Motor neuron (in vitro differentiated cells): ENCODE results near the gene KRT16. TPM values are rescaled to one million over a fixed set of nuclear protein-coding genes. Genes with fewer than 3 reads are reported as not detected.
"Not testable (repeated sequence)": the region's sequence is repeated elsewhere in the genome, so short reads cannot be mapped to it uniquely, and the experiment has no call there.

Experiments used
- ATAC-seq, 8 experiments: fragments of 200-7000 bp; cut with Tn5 transposase; replicated peaks in 6 of 8; 2 replicates each; pipeline ENCODE4 v1.8.0; 2021; ENCODE audit warnings: mild to moderate bottlenecking in 8 of 8, moderate library complexity in 8 of 8
- H3K27ac ChIP-seq, 2 donors: fragments of 250-450 bp; sonication (Bioruptor Pico); 2 replicates each; pipeline ENCODE4 v1.9.0; 2021; ENCODE audit warnings: antibody characterized with exemption in 2 of 2, mild to moderate bottlenecking in 2 of 2, moderate library complexity in 1 of 2
- H3K4me1 ChIP-seq, 2 donors: fragments of 250-450 bp; sonication (Bioruptor Pico); replicated peaks in 1 of 2; 2 replicates each; pipeline ENCODE4 v1.6.1; 2021; ENCODE audit warnings: antibody characterized with exemption in 2 of 2, mild to moderate bottlenecking in 2 of 2, moderate library complexity in 1 of 2
- H3K4me3 ChIP-seq, 5 donors: fragments of 250-450 bp; sonication (Bioruptor Pico); 2 replicates each; pipeline ENCODE4 v1.9.0; 2021; ENCODE audit warnings: antibody characterized with exemption in 5 of 5, mild to moderate bottlenecking in 5 of 5, moderate library complexity in 4 of 5
- WGBS, 10 experiments: fragments of 450-650 bp; shearing (Covaris generic); methylation state at CpG; one replicate each; pipeline ENCODE4 v1.0.0; 2022; 5-methylcytosine and 5-hydroxymethylcytosine counted together
- in situ Hi-C, 9 experiments: fragments of 400-800 bp; cut with MboI; loops; one replicate each; pipeline ENCODE4 v1.15.0; 2021; ENCODE audit warnings: low sequenced_read_pairs in 9 of 9, low pct_unique_long_range_greater_than_20kb in 2 of 9; ENCODE audit not compliant: unreplicated experiment in 9 of 9
- total RNA-seq, 8 experiments: library from RNA; unstranded; fragments of 300-600 nt; gene quantifications; 2 replicates each; pipeline versions ENCODE4 v1.2.3 to v1.2.4, GENCODE V29; 2022

The KRT16 gene
- 10 to 100 TPM in 1 of 8 experiments, 1 to 10 TPM in 3, not detected in 4; 1.0 to 26.9 (median 4.5) TPM for total RNA-seq

GRCh38 chr17:41612376-41613160 lies at the start of gene KRT16:
Gene KRT16, minus strand, starts transcription at chr17:41612767. Its CDS starts 79 bp downstream, at chr17:41612688.
- H3K27ac ChIP-seq, H3K4me1 ChIP-seq, in situ Hi-C loops, H3K4me3 ChIP-seq: not testable (repeated sequence)
- WGBS, 10 experiments = 21 to 60% (median 25%) methylated on average over 1 to 8 of the region's 31 CpGs; no CpG with 5 or more reads in 7 of the 10 experiments
- peak in 6 of 8 experiments; percentile 7 to 97 (median 52) for ATAC-seq

DNA sequence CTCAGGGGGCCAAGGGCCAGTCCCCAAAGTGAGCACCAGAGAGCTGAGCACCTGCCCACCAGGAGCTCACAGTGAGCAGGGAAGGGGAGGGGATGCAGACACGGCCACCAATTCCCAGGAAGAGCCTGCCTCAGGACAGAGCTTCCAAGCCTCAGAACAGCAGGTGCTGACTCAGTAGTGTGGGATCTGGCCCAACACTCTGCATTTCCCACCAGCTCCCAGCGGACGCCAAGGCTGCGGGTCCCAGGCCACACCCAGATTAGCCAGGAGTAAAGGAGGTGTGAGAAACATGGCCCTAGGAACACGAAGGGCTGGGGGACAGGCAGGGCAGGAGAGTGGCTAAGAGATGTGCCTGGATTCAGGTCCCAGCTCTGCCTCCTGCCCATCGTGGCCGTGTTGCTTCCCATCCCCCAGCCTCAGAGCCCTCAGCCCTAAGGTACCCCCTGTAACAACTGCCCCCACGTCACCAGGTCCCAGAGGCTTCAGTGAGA lies 47.7 kb upstream of the KRT16 start:
- in situ Hi-C loops = loop anchor here (5.0 to 25.0 kb wide), 8 partner anchors 98 to 1048 kb away; partner anchors contain the start of genes KRT10 (in 3 of the 9), KRT9 (in 2 of the 9) and KRT12 (in 1 of the 9)

GRCh38 chr17:41659427-41660212 lies 47.1 kb upstream of the KRT16 start:
- ATAC-seq = peak in 3 of 8 experiments; percentile 60 to 69 (median 60)
- WGBS, 10 experiments = 0 to 69% (median 27%) methylated on average over 1 to 8 of the region's 11 CpGs; no CpG with 5 or more reads in 4 of the 10 experiments
- Histone ChIP-seq H3K27ac (no peak overlapping the region), H3K4me3 (no peak overlapping the region), H3K4me1 (peaks cover 10 to 13% of the 10 kb centered on the region in 2 donors)
- in situ Hi-C loops = loop anchor here (5.0 to 25.0 kb wide), 9 partner anchors 97 to 1047 kb away; partner anchors contain the start of genes KRT10 (in 3 of the 9), KRT9 (in 2 of the 9) and KRT12 (in 1 of the 9)

More for the DNA sequence above, 47.7 kb upstream of the KRT16 start:
- H3K4me1 ChIP-seq = peaks cover 10% of the 10 kb centered on the region in 2 donors
- no peak overlapping the region for H3K27ac ChIP-seq
- peak in 3 of 8 experiments; percentile 1 to 4 (median 2) for ATAC-seq
- WGBS, 10 experiments = 0 to 79% (median 20%) methylated on average over 1 to 3 of the region's 8 CpGs; no CpG with 5 or more reads in 5 of the 10 experiments
- no peak overlapping the region for H3K4me3 ChIP-seq

DNA sequence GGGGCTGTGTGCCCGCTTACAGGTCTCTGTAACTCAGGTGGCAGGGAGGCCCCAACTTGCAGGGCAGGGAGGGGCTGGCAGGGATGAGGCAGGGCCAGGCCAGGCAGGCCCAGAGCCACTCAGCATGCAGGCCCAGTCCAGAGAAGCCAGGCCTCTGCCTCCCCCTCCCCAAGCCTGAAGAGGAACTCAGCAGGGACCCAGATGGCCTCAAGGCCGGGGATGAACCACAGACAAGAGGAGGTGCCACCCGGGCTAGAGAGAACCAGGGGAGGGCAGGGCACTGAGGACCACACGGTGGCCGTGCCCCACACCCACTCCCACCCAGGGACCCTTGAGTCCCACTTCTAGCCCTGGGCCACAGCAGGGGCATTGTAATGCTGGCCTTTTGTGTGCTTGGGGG lies 46.3 kb upstream of the KRT16 start:
- in situ Hi-C loops = loop anchor here (10.0 to 25.0 kb wide), 6 partner anchors 97 to 1047 kb away; partner anchors contain the start of genes KRT10 (in 3 of the 9), KRT9 (in 2 of the 9) and KRT12 (in 1 of the 9)
- 40% methylated on average over 1 of the region's 5 CpGs; no CpG with 5 or more reads in 9 of the 10 experiments for WGBS, 10 experiments
- no peak overlapping the region for H3K27ac ChIP-seq

GRCh38 chr17:41657936-41658335 lies 45.4 kb upstream of the KRT16 start:
- peaks cover 10 to 13% of the 10 kb centered on the region in 2 donors for H3K4me1 ChIP-seq
- 20 to 100% (median 55%) methylated on average over 1 to 2 of the region's 12 CpGs; no CpG with 5 or more reads in 6 of the 10 experiments for WGBS, 10 experiments
- no peak overlapping the region for H3K27ac ChIP-seq
- in situ Hi-C loops = loop anchor here (10.0 to 25.0 kb wide), 6 partner anchors 96 to 1046 kb away; partner anchors contain the start of genes KRT10 (in 3 of the 9), KRT9 (in 2 of the 9) and KRT12 (in 1 of the 9)
- no peak overlapping the region for H3K4me3 ChIP-seq
- ATAC-seq = no peak

More for the DNA sequence above, 46.3 kb upstream of the KRT16 start:
- H3K4me1 ChIP-seq = peaks cover 10 to 13% of the 10 kb centered on the region in 2 donors
- no peak overlapping the region for H3K4me3 ChIP-seq
- ATAC-seq = no peak

GRCh38 chr17:41657176-41657754 lies 44.7 kb upstream of the KRT16 start:
- H3K4me1 ChIP-seq = peaks cover 10 to 13% of the 10 kb centered on the region in 2 donors
- in situ Hi-C loops = loop anchor here (10.0 to 25.0 kb wide), 6 partner anchors 95 to 1045 kb away; partner anchors contain the start of genes KRT10 (in 3 of the 9), KRT9 (in 2 of the 9) and KRT12 (in 1 of the 9)
- ATAC-seq = no peak
- no peak overlapping the region for H3K27ac ChIP-seq
- 0 to 100% methylated on average over 1 of the region's 16 CpGs; no CpG with 5 or more reads in 8 of the 10 experiments for WGBS, 10 experiments
- H3K4me3 ChIP-seq = no peak overlapping the region

GRCh38 chr17:41656249-41657023 lies 43.9 kb upstream of the KRT16 start:
- no peak overlapping the region for H3K27ac ChIP-seq
- H3K4me3 ChIP-seq = no peak overlapping the region
- peak in 3 of 8 experiments; percentile 2 to 24 (median 10) for ATAC-seq
- in situ Hi-C loops = loop anchor here (10.0 to 25.0 kb wide), 6 partner anchors 94 to 1044 kb away; partner anchors contain the start of genes KRT10 (in 3 of the 9), KRT9 (in 2 of the 9) and KRT12 (in 1 of the 9)
- peaks cover 10 to 13% of the 10 kb centered on the region in 2 donors for H3K4me1 ChIP-seq
- WGBS, 10 experiments = 85 to 98% (median 92%) methylated on average over 2 to 8 of the region's 16 CpGs; no CpG with 5 or more reads in 7 of the 10 experiments

GRCh38 chr17:41655611-41656111 lies 43.1 kb upstream of the KRT16 start:
- in situ Hi-C loops = loop anchor here (10.0 to 25.0 kb wide), 6 partner anchors 93 to 1043 kb away; partner anchors contain the start of genes KRT10 (in 3 of the 9), KRT9 (in 2 of the 9) and KRT12 (in 1 of the 9)
- peak; percentile 43 to 75 (median 64) for ATAC-seq
- 100% methylated on average over 2 of the region's 18 CpGs; no CpG with 5 or more reads in 9 of the 10 experiments for WGBS, 10 experiments

DNA sequence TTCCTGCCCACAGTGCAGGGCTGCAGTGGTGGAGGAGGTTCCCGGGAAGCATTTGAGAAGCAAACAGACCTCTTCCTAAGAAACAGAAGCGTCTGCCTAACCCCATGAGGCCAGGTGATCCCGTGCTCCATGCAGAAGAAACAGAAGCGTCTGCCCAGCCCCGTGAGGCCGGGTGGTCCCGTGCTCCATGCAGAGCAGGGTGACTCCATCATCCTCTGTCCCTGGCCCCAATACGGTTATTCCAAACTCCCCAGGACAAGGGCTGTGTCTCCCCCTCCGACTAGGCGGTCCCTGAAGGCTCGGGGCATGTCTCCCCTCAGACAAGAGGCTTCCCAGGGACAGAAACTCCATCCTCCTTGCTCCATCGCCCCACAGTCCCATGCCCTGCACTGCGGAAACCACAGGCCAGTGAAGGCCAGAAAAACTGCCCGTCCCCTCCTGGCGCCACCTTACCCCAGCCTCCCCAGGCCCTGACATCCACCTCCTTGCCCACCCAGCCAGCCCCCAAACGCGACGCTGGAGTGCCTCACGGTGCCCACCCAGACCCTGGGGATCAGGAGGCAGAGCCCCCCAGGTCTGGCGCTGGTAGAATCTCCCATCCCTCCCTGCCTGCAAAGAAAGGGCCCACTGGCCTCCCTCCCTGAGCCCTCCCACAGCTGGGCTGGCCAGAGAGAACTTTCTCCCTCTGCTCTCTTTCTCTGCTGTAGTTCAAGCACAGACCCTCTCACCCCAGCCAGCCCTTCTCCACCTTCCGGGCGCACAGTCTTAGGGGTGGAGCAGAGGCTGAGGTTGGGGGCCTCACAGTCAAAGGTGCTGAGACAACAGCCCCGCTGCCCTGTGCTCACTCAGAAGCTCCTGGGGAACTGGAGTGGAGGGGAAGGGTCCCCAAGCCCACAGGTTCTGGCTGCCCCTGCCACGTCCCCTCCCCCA lies 42.4 kb upstream of the KRT16 start:
- Histone ChIP-seq H3K4me3 (no peak overlapping the region), H3K4me1 (peaks cover 10 to 13% of the 10 kb centered on the region in 2 donors), H3K27ac (no peak overlapping the region)
- in situ Hi-C loops = loop anchor here (10.0 to 25.0 kb wide), 6 partner anchors 93 to 1043 kb away; partner anchors contain the start of genes KRT10 (in 3 of the 9), KRT9 (in 2 of the 9) and KRT12 (in 1 of the 9)
- WGBS, 10 experiments = 60 to 100% (median 88%) methylated on average over 1 to 6 of the region's 24 CpGs; no CpG with 5 or more reads in 4 of the 10 experiments
- peak in 6 of 8 experiments; percentile 0 to 22 (median 4) for ATAC-seq

More at GRCh38 chr17:41655611-41656111, 43.1 kb upstream of the KRT16 start:
- no peak overlapping the region for H3K4me3 ChIP-seq
- H3K4me1 ChIP-seq = peaks cover 10 to 13% of the 10 kb centered on the region in 2 donors
- H3K27ac ChIP-seq = no peak overlapping the region
